ENCODE data around the gene L3HYPDH.

The L3HYPDH gene

DNA sequence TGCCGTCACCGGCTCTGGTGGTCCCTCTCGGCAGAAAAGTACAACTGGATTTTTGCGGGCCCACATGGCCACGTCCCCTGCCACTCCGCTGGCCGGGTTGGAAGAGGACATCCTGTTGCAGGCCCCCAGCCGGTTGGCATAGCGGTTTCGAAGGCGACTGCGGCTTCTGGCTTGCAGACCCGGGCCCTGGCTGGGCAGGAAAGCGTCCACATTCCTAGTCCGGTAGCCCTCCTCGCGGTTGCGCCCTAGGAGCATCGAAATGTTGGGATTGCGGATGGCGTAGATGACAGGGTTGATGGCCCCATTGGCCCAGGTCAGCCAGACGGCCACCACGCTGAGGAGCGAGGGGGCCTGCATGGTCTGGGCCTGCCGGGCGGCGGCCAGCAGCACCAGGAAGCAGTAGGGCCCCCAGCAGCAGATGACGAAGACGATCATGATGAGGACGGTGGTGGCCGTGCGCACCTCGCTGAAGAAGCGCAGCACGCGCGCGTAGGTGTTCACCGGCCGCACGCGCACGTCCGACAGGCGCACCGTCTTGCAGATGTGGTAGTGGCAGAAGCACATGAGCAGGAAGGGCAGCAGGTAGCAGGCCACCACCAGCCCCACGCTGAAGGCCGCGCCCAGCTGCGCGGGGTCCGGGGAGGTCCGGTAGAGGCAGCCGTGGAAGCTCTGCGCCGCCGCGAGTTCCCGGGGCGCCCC, 20.3 kb downstream of the L3HYPDH start:
- Histone ChIP-seq H3K4me2 (ENCODE audit: insufficient read depth, low read length) (no peak overlapping the region), H3K9ac (ENCODE audit: low read depth, low read length) (no peak overlapping the region), H3K4me1 (ENCODE audit: insufficient read depth, low read length) (no peaks in the 10 kb centered on the region), H3K4me3 (ENCODE audit: low read depth in 1 of 2, low read length in 2 of 2) (no peak overlapping the region), H3K36me3 (ENCODE audit: insufficient read depth, low read length) (peaks cover 18% of the 10 kb centered on the region), H4K20me1 (ENCODE audit: insufficient read depth, low read length) (no peaks in the 10 kb centered on the region), H3K27ac (ENCODE audit: low read length) (no peak overlapping the region), H3K9me3 (ENCODE audit: insufficient read depth, low read length, severe bottlenecking) (no peaks in the 10 kb centered on the region), H3K79me2 (ENCODE audit: insufficient read depth, low read length) (no peaks in the 10 kb centered on the region), H2AFZ (ENCODE audit: low read depth, low read length) (no peak overlapping the region), H3K27me3 (ENCODE audit: insufficient read depth, low read length, poor library complexity) (no peaks in the 10 kb centered on the region)
- TF ChIP-seq, protein P1, sequence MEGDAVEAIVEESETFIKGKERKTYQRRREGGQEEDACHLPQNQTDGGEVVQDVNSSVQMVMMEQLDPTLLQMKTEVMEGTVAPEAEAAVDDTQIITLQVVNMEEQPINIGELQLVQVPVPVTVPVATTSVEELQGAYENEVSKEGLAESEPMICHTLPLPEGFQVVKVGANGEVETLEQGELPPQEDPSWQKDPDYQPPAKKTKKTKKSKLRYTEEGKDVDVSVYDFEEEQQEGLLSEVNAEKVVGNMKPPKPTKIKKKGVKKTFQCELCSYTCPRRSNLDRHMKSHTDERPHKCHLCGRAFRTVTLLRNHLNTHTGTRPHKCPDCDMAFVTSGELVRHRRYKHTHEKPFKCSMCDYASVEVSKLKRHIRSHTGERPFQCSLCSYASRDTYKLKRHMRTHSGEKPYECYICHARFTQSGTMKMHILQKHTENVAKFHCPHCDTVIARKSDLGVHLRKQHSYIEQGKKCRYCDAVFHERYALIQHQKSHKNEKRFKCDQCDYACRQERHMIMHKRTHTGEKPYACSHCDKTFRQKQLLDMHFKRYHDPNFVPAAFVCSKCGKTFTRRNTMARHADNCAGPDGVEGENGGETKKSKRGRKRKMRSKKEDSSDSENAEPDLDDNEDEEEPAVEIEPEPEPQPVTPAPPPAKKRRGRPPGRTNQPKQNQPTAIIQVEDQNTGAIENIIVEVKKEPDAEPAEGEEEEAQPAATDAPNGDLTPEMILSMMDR (IDR thresholded peaks at IDR 0.05; ENCODE audit: borderline replicate concordance, extremely low read depth, low read length, poor library complexity, severe bottlenecking), result no peak
- no peak for TF ChIP-seq EZH2 (IDR thresholded peaks at IDR 0.05; ENCODE audit: borderline replicate concordance, low read depth, low read length, severe bottlenecking)
- no peak for DNase-seq
- ATAC-seq (ENCODE audit: insufficient read depth, low read depth), result no peak

DNA sequence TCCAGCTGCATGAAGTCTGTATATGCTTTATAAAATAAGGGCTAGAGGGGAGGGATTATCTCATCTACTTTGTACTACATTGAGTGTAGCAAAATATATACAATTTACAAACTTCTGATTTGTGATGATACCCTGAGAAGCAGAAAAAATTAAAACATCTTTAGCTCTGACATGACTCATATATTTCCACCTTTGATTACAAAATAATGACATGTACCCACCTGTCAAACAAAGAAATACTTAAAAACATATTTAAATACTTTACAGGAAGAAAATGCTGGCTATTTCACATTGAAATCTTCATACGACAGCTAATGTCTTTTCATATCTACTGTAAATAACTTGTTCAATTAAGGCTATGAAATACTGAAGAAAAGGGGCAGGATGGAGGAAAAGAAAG, 22.3 kb downstream of the L3HYPDH start:
- TF ChIP-seq EZH2 (IDR thresholded peaks at IDR 0.05; ENCODE audit: borderline replicate concordance, low read depth, low read length, severe bottlenecking), result no peak
- TF ChIP-seq, protein P1 (IDR thresholded peaks at IDR 0.05; ENCODE audit: borderline replicate concordance, extremely low read depth, low read length, poor library complexity, severe bottlenecking), result no peak
- Histone ChIP-seq H3K36me3 (ENCODE audit: insufficient read depth, low read length) (peaks cover 18% of the 10 kb centered on the region), H3K9ac (ENCODE audit: low read depth, low read length) (no peak overlapping the region), H3K9me3 (ENCODE audit: insufficient read depth, low read length, severe bottlenecking) (no peaks in the 10 kb centered on the region), H4K20me1 (ENCODE audit: insufficient read depth, low read length) (no peaks in the 10 kb centered on the region), H3K4me3 (ENCODE audit: low read depth in 1 of 2, low read length in 2 of 2) (no peak overlapping the region), H2AFZ (ENCODE audit: low read depth, low read length) (no peak overlapping the region), H3K4me1 (ENCODE audit: insufficient read depth, low read length) (no peaks in the 10 kb centered on the region), H3K79me2 (ENCODE audit: insufficient read depth, low read length) (no peaks in the 10 kb centered on the region), H3K27me3 (ENCODE audit: insufficient read depth, low read length, poor library complexity) (no peaks in the 10 kb centered on the region), H3K27ac (ENCODE audit: low read length) (no peak overlapping the region), H3K4me2 (ENCODE audit: insufficient read depth, low read length) (no peak overlapping the region)
- ATAC-seq (ENCODE audit: insufficient read depth, low read depth) (no peak), DNase-seq (no peak)

- ATAC-seq (ENCODE audit: insufficient read depth, low read depth) (no peak), DNase-seq (no peak)
- no peaks in the 10 kb centered on the region for H3K4me1 ChIP-seq (ENCODE audit: insufficient read depth, low read length)
- no peak overlapping the region for H3K27ac ChIP-seq (ENCODE audit: low read length)
- H3K36me3 ChIP-seq (ENCODE audit: insufficient read depth, low read length), result peaks cover 13% of the 10 kb centered on the region
- H3K9me3 ChIP-seq (ENCODE audit: insufficient read depth, low read length, severe bottlenecking), result no peaks in the 10 kb centered on the region
- no peak overlapping the region for H3K9ac ChIP-seq (ENCODE audit: low read depth, low read length)
- H2AFZ ChIP-seq (ENCODE audit: low read depth, low read length), result no peak overlapping the region
- no peaks in the 10 kb centered on the region for H3K79me2 ChIP-seq (ENCODE audit: insufficient read depth, low read length)
- H4K20me1 ChIP-seq (ENCODE audit: insufficient read depth, low read length), result no peaks in the 10 kb centered on the region
- no peak overlapping the region for H3K4me2 ChIP-seq (ENCODE audit: insufficient read depth, low read length)
- TF ChIP-seq, protein P1 (IDR thresholded peaks at IDR 0.05; ENCODE audit: borderline replicate concordance, extremely low read depth, low read length, poor library complexity, severe bottlenecking), result no peak
- TF ChIP-seq EZH2 (IDR thresholded peaks at IDR 0.05; ENCODE audit: borderline replicate concordance, low read depth, low read length, severe bottlenecking), result no peak
- no peaks in the 10 kb centered on the region for H3K27me3 ChIP-seq (ENCODE audit: insufficient read depth, low read length, poor library complexity)
- no peak overlapping the region for H3K4me3 ChIP-seq (ENCODE audit: low read depth in 1 of 2, low read length in 2 of 2)
Observed at GRCh38 chr14:59460378-59460777, 23.8 kb downstream of the L3HYPDH start.
